ENCODE measurements around the gene ISG20.

ISG20 gene

GRCh38 chr15:88620995-88621772 lies 17.6 kb upstream of the ISG20 start, which contains the start of gene AEN:
Gene AEN (plus strand): TSS chr15:88621340. CDS start chr15:88626210, 4,870 bp downstream.
- TF ChIP-seq, protein P1, sequence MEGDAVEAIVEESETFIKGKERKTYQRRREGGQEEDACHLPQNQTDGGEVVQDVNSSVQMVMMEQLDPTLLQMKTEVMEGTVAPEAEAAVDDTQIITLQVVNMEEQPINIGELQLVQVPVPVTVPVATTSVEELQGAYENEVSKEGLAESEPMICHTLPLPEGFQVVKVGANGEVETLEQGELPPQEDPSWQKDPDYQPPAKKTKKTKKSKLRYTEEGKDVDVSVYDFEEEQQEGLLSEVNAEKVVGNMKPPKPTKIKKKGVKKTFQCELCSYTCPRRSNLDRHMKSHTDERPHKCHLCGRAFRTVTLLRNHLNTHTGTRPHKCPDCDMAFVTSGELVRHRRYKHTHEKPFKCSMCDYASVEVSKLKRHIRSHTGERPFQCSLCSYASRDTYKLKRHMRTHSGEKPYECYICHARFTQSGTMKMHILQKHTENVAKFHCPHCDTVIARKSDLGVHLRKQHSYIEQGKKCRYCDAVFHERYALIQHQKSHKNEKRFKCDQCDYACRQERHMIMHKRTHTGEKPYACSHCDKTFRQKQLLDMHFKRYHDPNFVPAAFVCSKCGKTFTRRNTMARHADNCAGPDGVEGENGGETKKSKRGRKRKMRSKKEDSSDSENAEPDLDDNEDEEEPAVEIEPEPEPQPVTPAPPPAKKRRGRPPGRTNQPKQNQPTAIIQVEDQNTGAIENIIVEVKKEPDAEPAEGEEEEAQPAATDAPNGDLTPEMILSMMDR (IDR thresholded peaks at IDR 0.05) = peak; percentile 60
- Histone ChIP-seq H3K4me3 (ENCODE audit: low read depth in 1 of 2, low read length in 1 of 2) (peak within 1 kb of the TSS; percentile 60 to 89), H3K4me1 (ENCODE audit: control insufficient read depth in 1 of 2, insufficient read depth in 1 of 2, low read depth in 1 of 2, low read length in 1 of 2) (peaks cover 16 to 18% of the 10 kb centered on the region in 2 experiments), H3K9me3 (no peaks in the 10 kb centered on the region), H3K36me3 (no peaks in the 10 kb centered on the region), H3K27me3 (peaks cover 7% of the 10 kb centered on the region), H3K27ac (peak within 1 kb of the TSS; percentile 38)

GRCh38 chr15:88621789-88622604 lies 16.8 kb upstream of the ISG20 start:
- TF ChIP-seq, protein P1 (IDR thresholded peaks at IDR 0.05) = no peak

GRCh38 chr15:88622605-88622975 lies 16.2 kb upstream of the ISG20 start:
- H3K4me3 ChIP-seq (ENCODE audit: low read depth in 1 of 2, low read length in 1 of 2) = no peak overlapping the region
- TF ChIP-seq, protein P1 (IDR thresholded peaks at IDR 0.05) = no peak

More at GRCh38 chr15:88621789-88622604, 16.8 kb upstream of the ISG20 start:
- peaks cover 16 to 19% of the 10 kb centered on the region in 2 experiments for H3K4me1 ChIP-seq (ENCODE audit: control insufficient read depth in 1 of 2, insufficient read depth in 1 of 2, low read depth in 1 of 2, low read length in 1 of 2)
- H3K4me3 ChIP-seq (ENCODE audit: low read depth in 1 of 2, low read length in 1 of 2) = peak overlapping the region; percentile 60 to 89
- H3K27ac ChIP-seq = no peak overlapping the region
- peaks cover 7% of the 10 kb centered on the region for H3K27me3 ChIP-seq
- no peaks in the 10 kb centered on the region for H3K36me3 ChIP-seq
- no peaks in the 10 kb centered on the region for H3K9me3 ChIP-seq

DNA sequence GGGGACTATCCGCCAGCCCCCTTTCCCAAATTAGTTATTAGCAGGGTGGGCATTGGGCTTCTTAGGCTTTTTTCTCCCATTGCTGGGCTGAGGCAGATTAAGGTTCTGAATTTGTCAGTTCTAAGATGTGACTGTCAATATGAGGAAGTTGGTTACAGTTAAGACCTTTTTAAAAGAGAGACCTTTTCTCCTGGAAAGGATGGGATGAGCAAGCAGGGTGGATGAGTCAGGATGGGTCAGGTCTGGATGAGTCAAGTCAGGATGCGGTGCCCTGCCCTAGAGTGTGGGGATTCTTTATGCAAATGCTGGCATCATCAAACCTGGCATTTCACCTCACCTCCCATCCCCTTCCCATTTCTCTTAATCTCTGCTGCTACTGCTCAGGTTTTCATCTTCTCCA lies 15.8 kb upstream of the ISG20 start:
- Histone ChIP-seq H3K27ac (no peak overlapping the region), H3K27me3 (peaks cover 7% of the 10 kb centered on the region), H3K4me3 (ENCODE audit: low read depth in 1 of 2, low read length in 1 of 2) (no peak overlapping the region), H3K9me3 (no peaks in the 10 kb centered on the region), H3K4me1 (ENCODE audit: control insufficient read depth in 1 of 2, insufficient read depth in 1 of 2, low read depth in 1 of 2, low read length in 1 of 2) (peaks cover 27 to 30% of the 10 kb centered on the region in 2 experiments), H3K36me3 (no peaks in the 10 kb centered on the region)
- TF ChIP-seq, protein P1 (IDR thresholded peaks at IDR 0.05) = no peak

More at GRCh38 chr15:88622605-88622975, 16.2 kb upstream of the ISG20 start:
- peaks cover 7% of the 10 kb centered on the region for H3K27me3 ChIP-seq
- no peak overlapping the region for H3K27ac ChIP-seq
- H3K4me1 ChIP-seq (ENCODE audit: control insufficient read depth in 1 of 2, insufficient read depth in 1 of 2, low read depth in 1 of 2, low read length in 1 of 2) = peaks cover 22 to 25% of the 10 kb centered on the region in 2 experiments
- no peaks in the 10 kb centered on the region for H3K36me3 ChIP-seq
- H3K9me3 ChIP-seq = no peaks in the 10 kb centered on the region

- Histone ChIP-seq H3K36me3 (no peaks in the 10 kb centered on the region), H3K27me3 (peaks cover 6% of the 10 kb centered on the region), H3K9me3 (no peaks in the 10 kb centered on the region), H3K27ac (no peak overlapping the region), H3K4me3 (ENCODE audit: low read depth in 1 of 2, low read length in 1 of 2) (no peak overlapping the region), H3K4me1 (ENCODE audit: control insufficient read depth in 1 of 2, insufficient read depth in 1 of 2, low read depth in 1 of 2, low read length in 1 of 2) (peaks cover 29 to 33% of the 10 kb centered on the region in 2 experiments)
- TF ChIP-seq, protein P1 (IDR thresholded peaks at IDR 0.05) = no peak
Measured at GRCh38 chr15:88623632-88624031, 15.2 kb upstream of the ISG20 start.
